Subcutaneous preadipocyte (primary cell): ENCODE results near the gene CLEC18C. TPM values are rescaled to one million over a fixed set of nuclear protein-coding genes. Genes with fewer than 3 reads are reported as not detected.

ENCODE experiments used
- small RNA-seq: library from RNA; depleted of rRNA; stranded (forward); fragments of <200 nt; gene quantifications from one replicate; pipeline ENCODE3, GENCODE V24; 2012
- total RNA-seq: library from RNA; depleted of rRNA; stranded (reverse); fragments of >200 nt; gene quantifications from 2 replicates; pipeline ENCODE4 v1.2.3, GENCODE V29; 2012

CLEC18C gene
- total RNA-seq: under 0.01 and 0.20 TPM in 2 replicates

DNA sequence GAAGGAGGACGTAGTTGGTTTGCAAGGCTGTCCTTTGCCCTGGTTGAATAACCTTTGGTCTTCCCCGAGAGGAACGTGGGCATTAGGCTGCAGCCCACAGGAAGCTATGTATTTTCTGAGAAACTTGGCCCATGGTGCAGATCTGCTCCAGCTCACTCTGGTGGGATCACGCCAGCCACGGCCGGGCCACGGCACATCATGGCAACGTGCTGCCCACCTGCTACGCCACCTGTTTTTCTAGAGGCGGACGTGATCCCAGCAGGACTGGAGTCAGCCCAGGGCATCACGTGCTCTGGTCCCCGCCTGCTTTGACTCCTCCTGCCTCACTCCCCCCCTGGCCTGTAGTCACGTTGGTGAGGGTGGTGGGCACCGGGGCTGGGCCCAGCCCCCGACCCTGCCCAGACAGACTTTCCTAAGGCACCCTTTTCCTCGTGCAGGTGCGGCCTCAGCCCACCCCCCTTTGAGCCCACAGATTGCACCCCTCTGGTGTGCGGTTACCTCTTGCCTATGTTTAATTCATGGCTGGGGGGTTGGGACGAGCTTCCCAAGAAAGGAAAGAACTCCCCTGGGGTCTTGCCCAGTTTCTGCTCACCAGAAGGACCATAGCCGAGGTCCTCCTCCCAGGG, at the start of gene CLEC18C:
CLEC18C (plus strand) TSS at position 576 of the 626 bp plus-strand sequence. CDS start 492 bp downstream, outside the sequence.

Small RNA genes lying within 50 kb of the gene (small RNA-seq; reads per million reads assigned to genes)
- not detected for gene AC009060.2

Other genes with a start within 250 kb of the CLEC18C start
- 0.20 TPM in 1 of 2 replicates, not detected in the other for gene CLEC18A, start 222.5 kb upstream of the CLEC18C start, total RNA-seq
- 20.6 and 21.3 TPM in 2 replicates for gene PDPR, start 59.5 kb upstream of the CLEC18C start, total RNA-seq
- gene EXOSC6, start 78.2 kb downstream of the CLEC18C start, total RNA-seq: 20.2 and 31.7 TPM in 2 replicates
- 67.6 and 97.7 TPM in 2 replicates for gene AARS1, start 115.7 kb downstream of the CLEC18C start, total RNA-seq
- 31.6 and 32.6 TPM in 2 replicates for gene DDX19B, start 125.4 kb downstream of the CLEC18C start, total RNA-seq
- gene DDX19A, start 173.1 kb downstream of the CLEC18C start, total RNA-seq: 37.5 and 47.1 TPM in 2 replicates